Kidney (tissue), 14 donors: ENCODE data around the gene FKBP9. TPM values are rescaled to one million over a fixed set of nuclear protein-coding genes. Genes with fewer than 3 reads are reported as not detected.
A peak's percentile ranks its signal among the peaks of the same experiment; 100 is the strongest.

Source experiments
- DNase-seq, 5 donors: peaks; one replicate each; pipeline ENCODE4 v3.0.0-alpha.2; 2013 to 2020
- FAIRE-seq: peaks from 2 replicates; lab custom pipeline; 2012; peaks lifted over from hg19 to GRCh38; lab: Jason Lieb, UNC
- H3K27ac ChIP-seq, 2 donors: one replicate each; pipeline ENCODE4 v1.7.0; 2013; ENCODE audit warnings: low read depth in 2 of 2, low read length in 2 of 2, inconsistent platforms in 1 of 2
- H3K27me3 ChIP-seq: one replicate; pipeline ENCODE4 v1.7.1; 2013; ENCODE audit warnings: low read length, inconsistent platforms; ENCODE audit not compliant: control insufficient read depth, insufficient read depth
- H3K36me3 ChIP-seq, 3 donors: one replicate each; pipeline versions ENCODE4 v1.7.0 to v1.7.1; 2013; ENCODE audit warnings: low read length in 3 of 3, control low read depth in 1 of 3, inconsistent platforms in 1 of 3; ENCODE audit not compliant: insufficient read depth in 3 of 3, control insufficient read depth in 2 of 3
- H3K4me1 ChIP-seq, 3 donors: one replicate each; pipeline versions ENCODE4 v1.7.0 to v1.7.1; 2013; ENCODE audit warnings: low read length in 3 of 3, inconsistent platforms in 1 of 3, low read depth in 1 of 3; ENCODE audit not compliant: control insufficient read depth in 2 of 3, insufficient read depth in 2 of 3
- H3K4me3 ChIP-seq, 3 donors: one replicate each; pipeline versions ENCODE4 v1.7.0 to v1.8.1; 2013; ENCODE audit warnings: low read length in 3 of 3, control low read depth in 1 of 3, inconsistent platforms in 1 of 3
- H3K9ac ChIP-seq, 3 donors: one replicate each; pipeline versions ENCODE4 v1.7.0 to v1.7.1; 2013; ENCODE audit warnings: low read length in 3 of 3, control low read depth in 1 of 3, inconsistent platforms in 1 of 3
- H3K9me3 ChIP-seq, 3 donors: one replicate each; pipeline versions ENCODE4 v1.7.0 to v1.7.1; 2013; ENCODE audit warnings: low read length in 3 of 3, control low read depth in 1 of 3, inconsistent platforms in 1 of 3; ENCODE audit not compliant: control insufficient read depth in 2 of 3, insufficient read depth in 1 of 3
- CTCF ChIP-seq: IDR thresholded peaks from 3 replicates; pipeline ENCODE4 v1.5.1; 2012; ENCODE audit warnings: mild to moderate bottlenecking, moderate library complexity, borderline replicate concordance; ENCODE audit not compliant: insufficient read depth; ENCODE audit errors: extremely low read depth
- intact Hi-C: fragments of 100-400 bp; cut with DNase I; formaldehyde crosslinking; loops from one replicate; pipeline ENCODE4 v1.11.1; 2022
- polyA plus RNA-seq: library from polyadenylated mRNA; stranded (reverse); fragments of 350-450 nt; fragmentation: Illumina TruSeq; extraction: RNeasy Lipid Tissue Mini Kit (QIAGEN cat#74804); gene quantifications from one replicate; pipeline ENCODE4 v1.2.3, GENCODE V29; 2014; ENCODE audit warnings: low read depth, low replicate concordance; ENCODE audit not compliant: insufficient read depth
- total RNA-seq: library from RNA; stranded (reverse); fragmentation: NEBNext Ultra II Directional; extraction: Animal tissue kit (Norgen Biotek cat#: 25700); gene quantifications from one replicate; pipeline ENCODE4 v1.2.1, GENCODE V29; 2021
- donor health status: control.
- donor health status: control.
- donor health status: control.
- donor health status: control.
- donor health status: control.
- donor health status: DM: yes; HTN: yes; CAD: no.
- donor health status: Normal renal cell carcinoma (clear cell type).

FKBP9 gene
- total and polyA plus RNA-seq, 2 donors from 2014 or later: 55.1 to 109 TPM

GRCh38 chr7:33050535-33051318 lies 93.5 kb downstream of the FKBP9 start:
- H3K9ac ChIP-seq: no peak overlapping the region
- intact Hi-C loops: no loop called here
- peak; percentile 51 for FAIRE-seq
- peak overlapping the region in 2 of 3 donors; percentile 23 to 40 for H3K4me3 ChIP-seq
- peak; percentile 54 for TF ChIP-seq CTCF
- peaks cover 0 to 9% (median 3%) of the 10 kb centered on the region in 3 donors for H3K4me1 ChIP-seq
- H3K36me3 ChIP-seq: no peaks in the 10 kb centered on the region
- DNase-seq: peak in 3 of 5 donors; percentile 20 to 80 (median 72)
- no peak overlapping the region for H3K27ac ChIP-seq
- H3K27me3 ChIP-seq: no peaks in the 10 kb centered on the region
- H3K9me3 ChIP-seq: no peaks in the 10 kb centered on the region

- H3K27me3 ChIP-seq: no peaks in the 10 kb centered on the region
- H3K27ac ChIP-seq: no peak overlapping the region
- TF ChIP-seq CTCF: no peak
- H3K4me3 ChIP-seq: no peak overlapping the region
- H3K9ac ChIP-seq: no peak overlapping the region
- no peak for FAIRE-seq
- H3K36me3 ChIP-seq: no peaks in the 10 kb centered on the region
- no peaks in the 10 kb centered on the region for H3K9me3 ChIP-seq
- H3K4me1 ChIP-seq: peaks cover 0 to 9% (median 3%) of the 10 kb centered on the region in 3 donors
- intact Hi-C loops: no loop called here
- no peak for DNase-seq
Measured at GRCh38 chr7:33053721-33054120, 96.5 kb downstream of the FKBP9 start.

GRCh38 chr7:33054261-33054964 lies 97.2 kb downstream of the FKBP9 start:
- Histone ChIP-seq H3K9me3 (no peaks in the 10 kb centered on the region), H3K9ac (no peak overlapping the region), H3K4me1 (peaks cover 0 to 9% (median 3%) of the 10 kb centered on the region in 3 donors), H3K36me3 (no peaks in the 10 kb centered on the region), H3K27me3 (no peaks in the 10 kb centered on the region), H3K27ac (peak overlapping the region; percentile 4 to 23), H3K4me3 (no peak overlapping the region)
- no peak for DNase-seq
- intact Hi-C loops: no loop called here
- no peak for FAIRE-seq
- TF ChIP-seq CTCF: no peak
